Skeletal muscle tissue (tissue), 4 donors: ENCODE results near the gene RGPD5. TPM values are rescaled to one million over a fixed set of nuclear protein-coding genes. Genes with fewer than 3 reads are reported as not detected.
"Not testable (repeated sequence)": the region's sequence is repeated elsewhere in the genome, so short reads cannot be mapped to it uniquely, and the experiment has no call there.

Experiments used
- H3K27ac ChIP-seq: one replicate; pipeline ENCODE4 v1.7.0; 2013; ENCODE audit warnings: mild to moderate bottlenecking, low read depth, low read length, inconsistent platforms
- H3K27me3 ChIP-seq, 3 donors: one replicate each; pipeline ENCODE4 v1.7.0; 2013; ENCODE audit warnings: low read length in 3 of 3; ENCODE audit not compliant: control insufficient read depth in 3 of 3, insufficient read depth in 3 of 3
- H3K36me3 ChIP-seq, 3 donors: one replicate each; pipeline ENCODE4 v1.7.0; 2013; ENCODE audit warnings: low read length in 3 of 3; ENCODE audit not compliant: control insufficient read depth in 3 of 3, insufficient read depth in 3 of 3
- H3K4me1 ChIP-seq, 3 donors: one replicate each; pipeline ENCODE4 v1.7.0; 2013; ENCODE audit warnings: low read length in 3 of 3, mild to moderate bottlenecking in 3 of 3; ENCODE audit not compliant: control insufficient read depth in 3 of 3, insufficient read depth in 3 of 3
- H3K4me3 ChIP-seq, 3 donors: one replicate each; pipeline ENCODE4 v1.7.0; 2013; ENCODE audit warnings: low read length in 3 of 3
- H3K9ac ChIP-seq, 3 donors: one replicate each; pipeline ENCODE4 v1.7.0; 2013; ENCODE audit warnings: low read length in 3 of 3, mild to moderate bottlenecking in 3 of 3, moderate library complexity in 2 of 3, low read depth in 1 of 3
- H3K9me3 ChIP-seq, 3 donors: one replicate each; pipeline ENCODE4 v1.7.0; 2013; ENCODE audit warnings: low read length in 3 of 3; ENCODE audit not compliant: control insufficient read depth in 3 of 3
- total RNA-seq: library from RNA; depleted of rRNA; stranded (reverse); fragments of >200 nt; gene quantifications from one replicate; pipeline ENCODE4 v1.2.3, GENCODE V29; 2014
- donor health status: Osteomylitis.

The RGPD5 gene
- total RNA-seq, result 11.5 TPM

GRCh38 chr2:109794074-109794737 lies at the start of gene RGPD5:
Gene RGPD5 (plus strand): TSS chr2:109794305. CDS start chr2:109794466, 161 bp downstream.
- not testable (repeated sequence) for H3K4me3 ChIP-seq, H3K9ac ChIP-seq, H3K27ac ChIP-seq, H3K9me3 ChIP-seq, H3K27me3 ChIP-seq, H3K36me3 ChIP-seq, H3K4me1 ChIP-seq

- H3K36me3 ChIP-seq, H3K4me1 ChIP-seq: not testable (repeated sequence)
Observed at GRCh38 chr2:109751572-109751971, 42.5 kb upstream of the RGPD5 start.

GRCh38 chr2:109757163-109757824 lies 36.8 kb upstream of the RGPD5 start:
- not testable (repeated sequence) for H3K36me3 ChIP-seq, H3K9ac ChIP-seq, H3K27ac ChIP-seq, H3K4me1 ChIP-seq, H3K4me3 ChIP-seq, H3K9me3 ChIP-seq, H3K27me3 ChIP-seq

More at GRCh38 chr2:109751572-109751971, 42.5 kb upstream of the RGPD5 start:
- not testable (repeated sequence) for H3K27ac ChIP-seq, H3K9ac ChIP-seq, H3K9me3 ChIP-seq, H3K27me3 ChIP-seq, H3K4me3 ChIP-seq

GRCh38 chr2:109760265-109761042 lies 33.7 kb upstream of the RGPD5 start:
- H3K4me3 ChIP-seq, H3K27ac ChIP-seq, H3K36me3 ChIP-seq, H3K27me3 ChIP-seq, H3K9me3 ChIP-seq, H3K4me1 ChIP-seq, H3K9ac ChIP-seq: not testable (repeated sequence)

GRCh38 chr2:109761043-109761454 lies 33.1 kb upstream of the RGPD5 start:
- H3K27me3 ChIP-seq, H3K36me3 ChIP-seq, H3K9me3 ChIP-seq, H3K9ac ChIP-seq, H3K4me3 ChIP-seq, H3K27ac ChIP-seq, H3K4me1 ChIP-seq: not testable (repeated sequence)

- H3K9me3 ChIP-seq, H3K4me1 ChIP-seq, H3K27me3 ChIP-seq, H3K4me3 ChIP-seq, H3K9ac ChIP-seq, H3K27ac ChIP-seq, H3K36me3 ChIP-seq: not testable (repeated sequence)
Observed at GRCh38 chr2:109761976-109762375, 32.1 kb upstream of the RGPD5 start.

GRCh38 chr2:109766074-109766473 lies 28.0 kb upstream of the RGPD5 start:
- H3K9ac ChIP-seq, H3K27me3 ChIP-seq, H3K4me3 ChIP-seq, H3K27ac ChIP-seq, H3K9me3 ChIP-seq, H3K36me3 ChIP-seq, H3K4me1 ChIP-seq: not testable (repeated sequence)

GRCh38 chr2:109766886-109767578 lies 27.1 kb upstream of the RGPD5 start:
- H3K4me3 ChIP-seq, H3K36me3 ChIP-seq, H3K27me3 ChIP-seq, H3K4me1 ChIP-seq, H3K9ac ChIP-seq, H3K9me3 ChIP-seq, H3K27ac ChIP-seq: not testable (repeated sequence)

- H3K4me3 ChIP-seq, H3K27ac ChIP-seq, H3K9me3 ChIP-seq, H3K4me1 ChIP-seq, H3K9ac ChIP-seq, H3K36me3 ChIP-seq, H3K27me3 ChIP-seq: not testable (repeated sequence)
Observed at GRCh38 chr2:109768934-109769333, 25.2 kb upstream of the RGPD5 start.

GRCh38 chr2:109779118-109779517 lies 15.0 kb upstream of the RGPD5 start:
- not testable (repeated sequence) for H3K36me3 ChIP-seq, H3K27me3 ChIP-seq, H3K27ac ChIP-seq, H3K4me1 ChIP-seq, H3K4me3 ChIP-seq, H3K9me3 ChIP-seq, H3K9ac ChIP-seq
